Sigmoid colon (tissue), 3 donors: ENCODE measurements around the gene SUGP2.

Experiments
- CTCF ChIP-seq, 4 experiments: fragments of 450-650 bp in 3 of 4; fragments of 200-600 bp in 1 of 4; IDR thresholded peaks; one replicate each; pipeline ENCODE4 v1.5.1; 2016 to 2019; ENCODE audit warnings: antibody characterized with exemption in 4 of 4, mild to moderate bottlenecking in 3 of 4, moderate library complexity in 2 of 4
- POLR2A ChIP-seq, 2 donors: fragments of 450-650 bp; IDR thresholded peaks; one replicate each; pipeline ENCODE4 v1.6.1; 2016; ENCODE audit warnings: antibody characterized with exemption in 2 of 2, mild to moderate bottlenecking in 2 of 2, moderate library complexity in 2 of 2

- no peak for TF ChIP-seq CTCF (IDR thresholded peaks at IDR 0.05)
- no peak for TF ChIP-seq POLR2A (IDR thresholded peaks at IDR 0.05)
Observed at GRCh38 chr19:19040417-19040816, 7.1 kb upstream of the SUGP2 start.
